Lower lobe of right lung (tissue), 2 donors: ENCODE measurements around the gene HDHD2. TPM values are rescaled to one million over a fixed set of nuclear protein-coding genes. Genes with fewer than 3 reads are reported as not detected.

Source experiments
- ATAC-seq, 2 donors: fragments of 200-7000 bp; cut with Tn5 transposase; one replicate each; pipeline ENCODE4 v1.9.1; 2020 to 2022; ENCODE audit warnings: mild to moderate bottlenecking in 2 of 2, moderate library complexity in 2 of 2
- DNase-seq: peaks from one replicate; pipeline ENCODE4 v3.0.0-alpha.2; 2020
- H3K27ac ChIP-seq: fragments of 200-600 bp; one replicate; pipeline ENCODE4 v1.8.0; 2022
- H3K27me3 ChIP-seq: fragments of 200-600 bp; one replicate; pipeline ENCODE4 v1.8.0; 2022; ENCODE audit warnings: low read depth
- H3K36me3 ChIP-seq: fragments of 200-600 bp; one replicate; pipeline ENCODE4 v1.8.0; 2022; ENCODE audit warnings: mild to moderate bottlenecking
- H3K4me1 ChIP-seq: fragments of 200-600 bp; one replicate; pipeline ENCODE4 v1.8.0; 2022
- H3K4me3 ChIP-seq: fragments of 200-600 bp; one replicate; pipeline ENCODE4 v1.8.0; 2022; ENCODE audit warnings: mild to moderate bottlenecking
- H3K9me3 ChIP-seq: fragments of 200-600 bp; one replicate; pipeline ENCODE4 v1.8.0; 2022
- CTCF ChIP-seq: fragments of 200-600 bp; IDR thresholded peaks from one replicate; pipeline ENCODE4 v1.8.0; 2022; ENCODE audit warnings: antibody characterized with exemption, mild to moderate bottlenecking
- intact Hi-C: fragments of 100-400 bp; cut with DNase I; formaldehyde crosslinking; loops from one replicate; pipeline ENCODE4 v1.11.0; 2022
- total RNA-seq: library from RNA; stranded (reverse); fragmentation: NEBNext Ultra II Directional; extraction: Animal tissue kit (Norgen Biotek cat#: 25700); gene quantifications from one replicate; pipeline ENCODE4 v1.2.1, GENCODE V29; 2021
- donor health status: DM: no; HTN: yes; CAD: no; lungs with severe emphysema.

The HDHD2 gene
- total RNA-seq, 1 donor from 2014 or later = 37.7 TPM

- peaks cover 60% of the 10 kb centered on the region for H3K36me3 ChIP-seq
- intact Hi-C loops = no loop called here
- TF ChIP-seq CTCF = no peak
- ATAC-seq (no peak), DNase-seq (no peak)
- H3K27ac ChIP-seq = no peak overlapping the region
- H3K9me3 ChIP-seq = no peaks in the 10 kb centered on the region
- no peak overlapping the region for H3K4me3 ChIP-seq
- no peaks in the 10 kb centered on the region for H3K27me3 ChIP-seq
- H3K4me1 ChIP-seq = no peaks in the 10 kb centered on the region
Observed at GRCh38 chr18:47113796-47114540, 36.3 kb downstream of the HDHD2 start.

GRCh38 chr18:47110492-47111274 lies 39.6 kb downstream of the HDHD2 start:
- intact Hi-C loops = no loop called here
- H3K36me3 ChIP-seq = peaks cover 92% of the 10 kb centered on the region

GRCh38 chr18:47109720-47110119 lies 40.6 kb downstream of the HDHD2 start:
- Histone ChIP-seq H3K36me3 (peaks cover 96% of the 10 kb centered on the region), H3K9me3 (no peaks in the 10 kb centered on the region), H3K27me3 (no peaks in the 10 kb centered on the region), H3K4me3 (no peak overlapping the region), H3K4me1 (no peaks in the 10 kb centered on the region), H3K27ac (no peak overlapping the region)
- no peak for ATAC-seq
- no peak for DNase-seq
- intact Hi-C loops = no loop called here
- no peak for TF ChIP-seq CTCF

More at GRCh38 chr18:47110492-47111274, 39.6 kb downstream of the HDHD2 start:
- Histone ChIP-seq H3K4me1 (no peaks in the 10 kb centered on the region), H3K9me3 (no peaks in the 10 kb centered on the region), H3K27me3 (no peaks in the 10 kb centered on the region), H3K27ac (no peak overlapping the region), H3K4me3 (no peak overlapping the region)
- DNase-seq (no peak), ATAC-seq (no peak)
- no peak for TF ChIP-seq CTCF

- H3K27me3 ChIP-seq = no peaks in the 10 kb centered on the region
- TF ChIP-seq CTCF = no peak
- DNase-seq (no peak), ATAC-seq (no peak)
- intact Hi-C loops = no loop called here
- H3K9me3 ChIP-seq = no peaks in the 10 kb centered on the region
- no peaks in the 10 kb centered on the region for H3K4me1 ChIP-seq
- no peak overlapping the region for H3K4me3 ChIP-seq
- peaks cover 96% of the 10 kb centered on the region for H3K36me3 ChIP-seq
- H3K27ac ChIP-seq = no peak overlapping the region
Observed at GRCh38 chr18:47108998-47109405, 41.3 kb downstream of the HDHD2 start.

GRCh38 chr18:47108373-47108772 lies 41.9 kb downstream of the HDHD2 start:
- H3K4me1 ChIP-seq = no peaks in the 10 kb centered on the region
- no peak for ATAC-seq
- H3K27ac ChIP-seq = no peak overlapping the region
- no peaks in the 10 kb centered on the region for H3K9me3 ChIP-seq
- no peaks in the 10 kb centered on the region for H3K27me3 ChIP-seq
- no peak for TF ChIP-seq CTCF
- intact Hi-C loops = no loop called here
- H3K4me3 ChIP-seq = no peak overlapping the region
- peaks cover 94% of the 10 kb centered on the region for H3K36me3 ChIP-seq
- DNase-seq = no peak
